Pancreas (tissue), 10 donors: ENCODE results near the gene RMI1. TPM values are rescaled to one million over a fixed set of nuclear protein-coding genes. Genes with fewer than 3 reads are reported as not detected.

ENCODE experiments used
- ATAC-seq, 4 donors: fragments of 200-7000 bp; cut with Tn5 transposase; one replicate each; pipeline versions ENCODE4 v1.8.0 to v1.9.1; 2020; ENCODE audit warnings: mild to moderate bottlenecking in 4 of 4, moderate library complexity in 4 of 4
- DNase-seq, 6 donors: peaks; one replicate each; pipeline ENCODE4 v3.0.0-alpha.2; 2020
- FAIRE-seq: peaks from 2 replicates; lab custom pipeline; 2012; peaks lifted over from hg19 to GRCh38; lab: Jason Lieb, UNC
- H3K27ac ChIP-seq, 4 donors: fragments of 200-600 bp; sonication (generic); 1 replicate in 3 of 4; 2 replicates in 1 of 4; pipeline versions ENCODE4 v1.5.0 to v1.8.0; 2020
- H3K27me3 ChIP-seq, 4 donors: fragments of 200-600 bp; one replicate each; pipeline ENCODE4 v1.8.0; 2021
- H3K36me3 ChIP-seq, 3 donors: fragments of 200-600 bp; sonication (generic) in 1 of 3; one replicate each; pipeline versions ENCODE4 v1.5.0 to v1.8.0; 2020 to 2021
- H3K4me1 ChIP-seq, 3 donors: fragments of 200-600 bp; one replicate each; pipeline ENCODE4 v1.8.0; 2021
- H3K4me3 ChIP-seq, 4 donors: fragments of 200-600 bp; sonication (generic) in 2 of 4; one replicate each; pipeline versions ENCODE4 v1.5.0 to v1.8.0; 2020 to 2021
- H3K9me3 ChIP-seq, 4 donors: fragments of 200-600 bp; one replicate each; pipeline ENCODE4 v1.8.0; 2021
- CTCF ChIP-seq, 4 donors: fragments of 200-600 bp; sonication (generic) in 3 of 4; IDR thresholded peaks; one replicate each; pipeline versions ENCODE4 v1.5.0 to v1.8.0; 2021; ENCODE audit warnings: antibody characterized with exemption in 4 of 4
- WGBS, 2 donors: extraction: QIAGEN DNeasy Blood & Tissue Kit; methylation state at CpG; one replicate each; pipeline ENCODE4 v1.1.7; 2013; 5-methylcytosine and 5-hydroxymethylcytosine counted together
- intact Hi-C, 3 donors: fragments of 100-400 bp; cut with DNase I; formaldehyde crosslinking; loops; one replicate each; pipeline versions ENCODE4 v1.11.1 to v1.14.2; 2022
- polyA plus RNA-seq, 2 donors: library from polyadenylated mRNA; stranded (reverse); fragments of 200-250 nt; gene quantifications; one replicate each; pipeline ENCODE4 v1.2.3, GENCODE V29; 2013
- total RNA-seq, 6 donors: library from RNA; stranded (reverse); fragmentation: NEBNext Ultra II Directional in 4 of 6; extraction: Animal tissue kit (Norgen Biotek cat#: 25700) in 4 of 6; gene quantifications; one replicate each; pipeline versions ENCODE4 v1.2.1 to v1.2.4, GENCODE V29; 2021 to 2023
- donor health status: healthy with polysubstance abuse.
- donor health status: DM: no; HTN: no; CAD: no; lungs with moderate emphysema.
- donor health status: DM: no; HTN: no; CAD: no.
- donor health status: control.
- donor health status: control.
- donor health status: Bipolar disorder and iron deficiency.
- donor health status: DM: yes; HTN: yes; CAD: no.
- donor health status: DM: no; HTN: no; CAD: no.
- donor health status: DM: no; HTN: no; CAD: no.
- donor health status: DM: yes; HTN: yes; CAD: no.

RMI1 gene
- total RNA-seq (1 to 10 TPM; 3.3 to 5.6 (median 4.5) TPM), polyA plus RNA-seq (1 to 10 TPM; 1.6 to 3.5 TPM)

DNA sequence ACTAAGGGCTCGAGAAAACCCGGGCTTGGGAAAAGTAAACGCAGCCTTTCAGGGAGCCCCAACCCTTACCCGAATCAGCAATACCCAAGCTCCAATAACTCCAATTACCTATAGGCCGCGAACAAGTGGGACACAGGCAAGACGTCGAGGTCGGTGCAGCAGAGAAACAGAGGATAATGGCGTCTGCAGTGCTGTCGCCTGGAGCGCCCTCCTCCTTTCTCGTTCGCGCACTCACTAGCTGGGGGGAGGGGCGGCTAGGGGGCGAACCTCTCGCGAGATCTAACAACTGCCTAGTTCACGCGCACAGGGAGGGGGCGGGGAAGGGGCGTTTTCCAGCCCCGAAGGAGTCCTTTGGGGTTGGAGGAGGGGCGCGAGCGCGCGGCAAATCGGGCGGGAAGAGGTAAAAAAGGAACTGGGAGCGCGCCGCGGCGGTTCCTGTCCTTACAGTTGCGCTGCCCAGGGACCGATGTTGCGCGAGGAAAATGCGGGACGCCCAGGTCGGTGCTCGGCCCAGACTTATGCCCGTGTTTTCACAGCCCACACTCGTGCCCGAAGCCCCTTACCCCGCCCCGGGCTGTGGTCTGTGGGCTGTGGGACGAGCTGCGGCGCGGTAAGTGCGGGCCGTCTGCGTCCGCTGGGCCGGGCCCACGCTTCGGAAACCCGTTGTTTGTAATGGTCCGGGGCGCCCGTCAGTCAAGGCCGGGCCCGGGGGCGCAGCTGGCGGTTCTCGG, at the start of gene RMI1:
Gene RMI1 (plus strand): TSS at position 411 of the 731 bp plus-strand sequence. CDS start 20,182 bp downstream, outside the sequence.
- no peaks in the 10 kb centered on the region for H3K27me3 ChIP-seq
- 0 to 1% methylated on average over 69 of the region's 69 CpGs for WGBS, 2 donors
- H3K4me3 ChIP-seq, result peak within 1 kb of the TSS; percentile 85 to 94 (median 90)
- no peak for FAIRE-seq
- peak; percentile 87 to 92 (median 89) for ATAC-seq
- peaks cover 0 to 18% (median 10%) of the 10 kb centered on the region in 3 donors for H3K36me3 ChIP-seq
- DNase-seq, result peak; percentile 99 to 100 (median 99)
- TF ChIP-seq CTCF (IDR thresholded peaks at IDR 0.05), result no peak
- no peaks in the 10 kb centered on the region for H3K9me3 ChIP-seq
- intact Hi-C loops, result no loop called here
- H3K4me1 ChIP-seq, result peaks cover 3 to 21% (median 18%) of the 10 kb centered on the region in 3 donors
- peak within 1 kb of the TSS; percentile 94 to 99 (median 97) for H3K27ac ChIP-seq

DNA sequence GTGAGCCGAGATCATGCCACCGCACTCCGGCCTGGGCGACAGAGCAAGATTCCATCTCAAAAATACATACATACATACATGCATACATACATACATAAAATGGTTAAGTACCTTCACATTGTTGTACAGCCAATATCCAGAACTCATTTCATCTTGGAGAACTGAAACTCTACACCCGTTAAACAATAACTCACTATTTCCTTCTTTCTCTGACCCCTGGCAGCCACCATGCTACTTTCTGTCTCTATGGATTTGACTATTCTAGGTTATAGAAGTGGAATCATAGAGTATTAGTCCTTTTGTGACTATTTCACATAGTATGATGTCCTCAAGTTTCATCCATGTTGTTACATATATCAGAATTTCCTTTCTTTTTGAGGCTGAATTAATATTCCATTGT, 49.7 kb upstream of the RMI1 start:
- ATAC-seq (no peak), FAIRE-seq (no peak), DNase-seq (no peak)
- Histone ChIP-seq H3K36me3 (no peaks in the 10 kb centered on the region), H3K4me3 (no peak overlapping the region), H3K9me3 (no peaks in the 10 kb centered on the region), H3K4me1 (peaks cover 0 to 17% (median 6%) of the 10 kb centered on the region in 3 donors), H3K27me3 (no peaks in the 10 kb centered on the region), H3K27ac (no peak overlapping the region)
- intact Hi-C loops, result loop anchor here in 2 of 3 donors (10.0 kb wide), 3 partner anchors 244 to 334 kb away; no protein-coding TSS in a partner anchor
- WGBS, 2 donors, result 88 to 89% methylated on average over 5 of the region's 5 CpGs
- TF ChIP-seq CTCF (IDR thresholded peaks at IDR 0.05), result no peak

DNA sequence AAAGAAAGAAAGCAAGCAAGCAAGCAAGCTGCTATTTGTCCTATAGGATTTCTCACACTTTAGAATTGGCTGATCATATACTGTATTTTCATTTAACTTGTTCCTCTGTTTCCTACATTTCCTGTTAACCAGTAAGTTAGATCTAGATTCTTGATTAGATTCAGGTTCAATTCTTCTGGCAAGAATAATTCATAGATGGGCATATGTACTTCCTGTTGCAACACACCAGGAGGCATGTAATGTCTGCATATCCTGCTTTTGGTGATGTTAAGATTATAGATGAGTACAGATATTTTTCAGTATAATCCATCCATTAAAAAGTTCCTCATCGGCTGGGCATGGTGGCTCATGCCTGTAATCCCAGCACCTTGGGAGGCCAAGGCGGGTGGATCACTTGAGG, 48.6 kb upstream of the RMI1 start:
- TF ChIP-seq CTCF (IDR thresholded peaks at IDR 0.05), result no peak
- H3K9me3 ChIP-seq, result no peaks in the 10 kb centered on the region
- DNase-seq (no peak), FAIRE-seq (no peak), ATAC-seq (no peak)
- H3K27ac ChIP-seq, result no peak overlapping the region
- WGBS, 2 donors, result 86 to 87% methylated on average over 2 of the region's 2 CpGs
- H3K27me3 ChIP-seq, result no peaks in the 10 kb centered on the region
- no peaks in the 10 kb centered on the region for H3K36me3 ChIP-seq
- peaks cover 0 to 17% (median 6%) of the 10 kb centered on the region in 3 donors for H3K4me1 ChIP-seq
- intact Hi-C loops, result loop anchor here in 2 of 3 donors (10.0 kb wide), 3 partner anchors 243 to 333 kb away; no protein-coding TSS in a partner anchor
- no peak overlapping the region for H3K4me3 ChIP-seq

DNA sequence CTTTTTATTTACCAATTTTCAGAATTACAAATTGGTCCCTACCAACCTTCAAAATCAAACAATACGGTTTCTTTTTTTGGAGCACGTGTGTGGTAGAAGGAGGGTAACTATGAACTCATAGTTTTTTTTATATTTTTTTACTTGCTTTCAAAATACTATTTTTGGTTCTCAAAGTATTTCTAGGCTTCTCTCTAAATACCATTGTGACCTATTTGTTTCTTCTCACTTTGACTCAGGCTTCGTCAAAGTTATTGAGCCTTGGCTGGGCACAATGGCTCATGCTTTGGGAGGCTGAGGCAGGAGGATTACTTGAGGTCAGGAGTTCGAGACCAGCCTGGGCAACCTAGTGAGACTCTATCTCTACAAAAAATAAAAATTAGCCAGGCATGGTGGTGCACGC, 47.8 kb upstream of the RMI1 start:
- Histone ChIP-seq H3K36me3 (no peaks in the 10 kb centered on the region), H3K27me3 (no peaks in the 10 kb centered on the region), H3K9me3 (no peaks in the 10 kb centered on the region), H3K27ac (no peak overlapping the region), H3K4me1 (peaks cover 0 to 17% (median 6%) of the 10 kb centered on the region in 3 donors), H3K4me3 (no peak overlapping the region)
- no peak for TF ChIP-seq CTCF (IDR thresholded peaks at IDR 0.05)
- ATAC-seq, result no peak
- intact Hi-C loops, result loop anchor here in 2 of 3 donors (10.0 kb wide), 3 partner anchors 242 to 332 kb away; no protein-coding TSS in a partner anchor
- 87 to 90% methylated on average over 5 of the region's 5 CpGs for WGBS, 2 donors
- FAIRE-seq, result no peak
- no peak for DNase-seq
